Sigmoid colon (tissue), 4 donors: ENCODE measurements around the gene KLF15.
A peak's percentile ranks its signal among the peaks of the same experiment; 100 is the strongest.

Experiments
- EP300 ChIP-seq, 4 donors: sonication (generic); formaldehyde crosslinking; IDR thresholded peaks; one replicate each; pipeline ENCODE4 v1.6.1; 2017; ENCODE audit warnings: antibody characterized with exemption in 4 of 4
- TF ChIP-seq, protein P1 (sequence below), 4 experiments: fragments of 450-650 bp in 3 of 4; fragments of 200-600 bp in 1 of 4; IDR thresholded peaks; one replicate each; pipeline ENCODE4 v1.5.1; 2016 to 2019; ENCODE audit warnings: antibody characterized with exemption in 4 of 4, mild to moderate bottlenecking in 3 of 4, moderate library complexity in 2 of 4

DNA sequence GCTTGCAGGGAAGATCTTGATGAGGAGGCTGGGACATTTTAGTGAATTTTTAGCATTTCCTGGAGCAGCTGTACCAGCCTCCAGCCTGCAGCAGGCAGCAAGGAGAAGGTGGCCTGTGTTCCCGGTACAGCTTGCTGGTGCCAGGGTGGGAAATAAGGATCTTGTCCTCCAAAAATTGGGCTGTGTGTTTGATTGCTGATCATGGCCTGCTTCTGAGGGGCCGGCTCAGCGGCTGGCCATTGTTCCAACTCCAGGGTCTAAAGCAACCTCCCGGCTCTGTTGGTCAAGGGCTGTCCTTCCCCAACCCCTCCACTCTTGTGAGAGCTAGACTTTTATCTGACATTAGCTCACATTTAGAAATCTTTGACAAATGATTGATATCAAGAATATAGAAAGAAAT, 42.5 kb upstream of the KLF15 start:
- TF ChIP-seq, protein P1, sequence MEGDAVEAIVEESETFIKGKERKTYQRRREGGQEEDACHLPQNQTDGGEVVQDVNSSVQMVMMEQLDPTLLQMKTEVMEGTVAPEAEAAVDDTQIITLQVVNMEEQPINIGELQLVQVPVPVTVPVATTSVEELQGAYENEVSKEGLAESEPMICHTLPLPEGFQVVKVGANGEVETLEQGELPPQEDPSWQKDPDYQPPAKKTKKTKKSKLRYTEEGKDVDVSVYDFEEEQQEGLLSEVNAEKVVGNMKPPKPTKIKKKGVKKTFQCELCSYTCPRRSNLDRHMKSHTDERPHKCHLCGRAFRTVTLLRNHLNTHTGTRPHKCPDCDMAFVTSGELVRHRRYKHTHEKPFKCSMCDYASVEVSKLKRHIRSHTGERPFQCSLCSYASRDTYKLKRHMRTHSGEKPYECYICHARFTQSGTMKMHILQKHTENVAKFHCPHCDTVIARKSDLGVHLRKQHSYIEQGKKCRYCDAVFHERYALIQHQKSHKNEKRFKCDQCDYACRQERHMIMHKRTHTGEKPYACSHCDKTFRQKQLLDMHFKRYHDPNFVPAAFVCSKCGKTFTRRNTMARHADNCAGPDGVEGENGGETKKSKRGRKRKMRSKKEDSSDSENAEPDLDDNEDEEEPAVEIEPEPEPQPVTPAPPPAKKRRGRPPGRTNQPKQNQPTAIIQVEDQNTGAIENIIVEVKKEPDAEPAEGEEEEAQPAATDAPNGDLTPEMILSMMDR (IDR thresholded peaks at IDR 0.05), result peak in 1 of 4 experiments; percentile 2
- no peak for TF ChIP-seq EP300 (IDR thresholded peaks at IDR 0.05)
